H9 (cell line): ENCODE data around the gene HNRNPH1. TPM values are rescaled to one million over a fixed set of nuclear protein-coding genes. Genes with fewer than 3 reads are reported as not detected.

Experiments
- DNase-seq: peaks from one replicate; pipeline ENCODE4 v3.0.0-alpha.2; 2017
- H2AFZ ChIP-seq: one replicate; pipeline ENCODE4 v1.6.1; 2013; ENCODE audit warnings: mild to moderate bottlenecking, low read length, control low read depth, moderate library complexity
- H2AK5ac ChIP-seq: 2 replicates; pipeline ENCODE4 v1.6.1; 2013; ENCODE audit warnings: low read length, control low read depth, mixed read lengths; ENCODE audit not compliant: insufficient read length
- H2BK120ac ChIP-seq: one replicate; pipeline ENCODE4 v1.6.1; 2013; ENCODE audit warnings: low read depth, mild to moderate bottlenecking, low read length, control low read depth, inconsistent platforms; ENCODE audit not compliant: poor library complexity, severe bottlenecking
- H2BK12ac ChIP-seq: 2 replicates; pipeline ENCODE4 v1.6.1; 2013; ENCODE audit warnings: low read length, control low read depth, mixed read lengths, low read depth; ENCODE audit not compliant: insufficient read length
- H2BK15ac ChIP-seq: 2 replicates; pipeline ENCODE4 v1.6.1; 2013; ENCODE audit warnings: low read depth, low read length, control low read depth
- H2BK20ac ChIP-seq: one replicate; pipeline ENCODE4 v1.6.1; 2013; ENCODE audit warnings: low read depth, mild to moderate bottlenecking, low read length, control low read depth, inconsistent platforms; ENCODE audit not compliant: poor library complexity, severe bottlenecking
- H2BK5ac ChIP-seq: 2 replicates; pipeline ENCODE4 v1.6.1; 2013; ENCODE audit warnings: low read length, control low read depth, mixed read lengths; ENCODE audit not compliant: insufficient read length
- H3K14ac ChIP-seq: 2 replicates; pipeline ENCODE4 v1.6.1; 2013; ENCODE audit warnings: low read length, control low read depth; ENCODE audit not compliant: insufficient read depth
- H3K18ac ChIP-seq: 2 replicates; pipeline ENCODE4 v1.6.1; 2013; ENCODE audit warnings: low read depth, mild to moderate bottlenecking, mixed read lengths, low read length, control low read depth; ENCODE audit not compliant: insufficient read length
- H3K23ac ChIP-seq: 2 replicates; pipeline ENCODE4 v1.6.1; 2013; ENCODE audit warnings: low read length, control low read depth, mixed read lengths, low read depth; ENCODE audit not compliant: insufficient read length
- H3K23me2 ChIP-seq: 2 replicates; pipeline ENCODE4 v1.6.1; 2013; ENCODE audit warnings: low read depth, mild to moderate bottlenecking, mixed read lengths, low read length, control low read depth; ENCODE audit not compliant: insufficient read length, poor library complexity, severe bottlenecking
- H3K27ac ChIP-seq: 2 replicates; pipeline ENCODE4 v1.5.1; 2013; ENCODE audit warnings: low read length, control low read depth, mixed read lengths, low read depth; ENCODE audit not compliant: insufficient read length
- H3K27me3 ChIP-seq: 2 replicates; pipeline ENCODE4 v1.6.1; 2013; ENCODE audit warnings: low read length, control low read depth, inconsistent platforms; ENCODE audit not compliant: insufficient read depth
- H3K4ac ChIP-seq: 2 replicates; pipeline ENCODE4 v1.6.1; 2013; ENCODE audit warnings: low read depth, mild to moderate bottlenecking, control low read depth, inconsistent platforms, low read length, moderate library complexity
- H3K4me1 ChIP-seq: 2 replicates; pipeline ENCODE4 v1.6.1; 2013; ENCODE audit warnings: low read length, control low read depth, inconsistent platforms; ENCODE audit not compliant: insufficient read depth
- H3K4me2 ChIP-seq: 2 replicates; pipeline ENCODE4 v1.6.1; 2013; ENCODE audit warnings: low read length, control low read depth, mixed read lengths; ENCODE audit not compliant: insufficient read length, insufficient read depth
- H3K56ac ChIP-seq: 2 replicates; pipeline ENCODE4 v1.6.1; 2013; ENCODE audit warnings: low read depth, mild to moderate bottlenecking, mixed read lengths, low read length, control low read depth; ENCODE audit not compliant: insufficient read length
- H3K79me1 ChIP-seq: 2 replicates; pipeline ENCODE4 v1.6.1; 2013; ENCODE audit warnings: low read depth, mild to moderate bottlenecking, moderate library complexity, low read length, control low read depth, inconsistent platforms; ENCODE audit not compliant: insufficient read depth, poor library complexity, severe bottlenecking
- H3K79me2 ChIP-seq: 2 replicates; pipeline ENCODE4 v1.6.1; 2013; ENCODE audit warnings: low read length, control low read depth, inconsistent platforms; ENCODE audit not compliant: insufficient read depth
- H3K9ac ChIP-seq: 2 replicates; pipeline ENCODE4 v1.6.1; 2013; ENCODE audit warnings: low read length, control low read depth, mixed read lengths; ENCODE audit not compliant: insufficient read length; ENCODE audit errors: extremely low read depth
- H3K9me3 ChIP-seq: one replicate; pipeline ENCODE4 v1.6.1; 2013; ENCODE audit warnings: low read depth, low read length, inconsistent platforms; ENCODE audit not compliant: control insufficient read depth
- H3T11ph ChIP-seq: one replicate; pipeline ENCODE4 v1.6.1; 2013; ENCODE audit warnings: mild to moderate bottlenecking, low read length, control low read depth, inconsistent platforms
- H4K20me1 ChIP-seq: one replicate; pipeline ENCODE4 v1.6.1; 2013; ENCODE audit not compliant: control insufficient read depth, insufficient read length, insufficient read depth
- H4K5ac ChIP-seq: 2 replicates; pipeline ENCODE4 v1.6.1; 2013; ENCODE audit warnings: low read depth, mild to moderate bottlenecking, mixed read lengths, low read length, control low read depth; ENCODE audit not compliant: insufficient read length
- H4K8ac ChIP-seq: replicated peaks from 2 replicates; pipeline ENCODE4 v1.6.1; 2013; ENCODE audit warnings: low read length, control low read depth, mixed read lengths, low read depth; ENCODE audit not compliant: insufficient read length
- H4K91ac ChIP-seq: 2 replicates; pipeline ENCODE4 v1.6.1; 2013; ENCODE audit warnings: low read depth, mild to moderate bottlenecking, moderate library complexity, mixed read lengths, low read length, control low read depth; ENCODE audit not compliant: insufficient read length
- H3K27ac Mint-ChIP-seq, 3 experiments: 2 replicates in 2 of 3; 3 replicates in 1 of 3; pipeline ENCODE4 v1.8.0; 2020 to 2021; ENCODE audit warnings: mixed read lengths in 3 of 3, mild to moderate bottlenecking in 1 of 3, moderate library complexity in 1 of 3
- H3K27me3 Mint-ChIP-seq: 2 replicates; pipeline ENCODE4 v1.8.0; 2021; ENCODE audit warnings: low read depth, mild to moderate bottlenecking, moderate library complexity, mixed read lengths
- H3K36me3 Mint-ChIP-seq, 3 experiments: 2 replicates in 2 of 3; 3 replicates in 1 of 3; pipeline ENCODE4 v1.8.0; 2020 to 2021; ENCODE audit warnings: low read depth in 3 of 3, mixed read lengths in 3 of 3; ENCODE audit not compliant: insufficient read depth in 1 of 3
- H3K4me1 Mint-ChIP-seq, 2 experiments: 2 replicates each; pipeline ENCODE4 v1.8.0; 2020; ENCODE audit warnings: mixed read lengths in 2 of 2
- H3K4me3 Mint-ChIP-seq, 2 experiments: 2 replicates in 1 of 2; 3 replicates in 1 of 2; pipeline ENCODE4 v1.8.0; 2020 to 2021; ENCODE audit warnings: mild to moderate bottlenecking in 2 of 2, mixed read lengths in 2 of 2, moderate library complexity in 1 of 2
- H3K9me3 Mint-ChIP-seq, 2 experiments: 2 replicates in 1 of 2; 3 replicates in 1 of 2; pipeline ENCODE4 v1.8.0; 2020; ENCODE audit warnings: mild to moderate bottlenecking in 2 of 2, mixed read lengths in 2 of 2, moderate library complexity in 1 of 2
- WGBS: extraction: QIAGEN DNeasy Blood & Tissue Kit; methylation state at CpG from one replicate; pipeline ENCODE4 v1.1.7; 2013; ENCODE audit warnings: missing lambda C conversion rate, low lambda C conversion rate, mixed read lengths; ENCODE audit not compliant: insufficient read length; ENCODE audit errors: extremely low coverage; 5-methylcytosine and 5-hydroxymethylcytosine counted together
- total RNA-seq: library from RNA; stranded (reverse); gene quantifications from 2 replicates; pipeline ENCODE4 v1.2.1, GENCODE V29; 2021
- TF ChIP-seq, protein P1 (sequence below): fragments of 200-600 bp; sonication (generic); conservative IDR thresholded peaks from 3 replicates; pipeline ENCODE4 v1.8.0; 2021; ENCODE audit warnings: antibody characterized with exemption, mild to moderate bottlenecking

The HNRNPH1 gene
- total RNA-seq, 1 experiment from 2014 or later, result 1,066 TPM

GRCh38 chr5:179613460-179614071 is 9.9 kb downstream of the HNRNPH1 start:
- H3K27ac ChIP-seq, result no peak overlapping the region
- H2AFZ ChIP-seq, result no peak overlapping the region
- Mint-ChIP-seq H3K27ac (peak overlapping the region; percentile 14 to 97 (median 34); a peak in 3 of 7 replicates), H3K27me3 (no peaks in the 10 kb centered on the region; the same call in 1 of the 2 replicates), H3K4me1 (peaks cover 28 to 36% of the 10 kb centered on the region in 2 experiments), H3K4me3 (no peak overlapping the region; a peak in 1 of 5 replicates), H3K36me3 (peaks cover 64 to 96% (median 87%) of the 10 kb centered on the region in 3 experiments), H3K9me3 (no peaks in the 10 kb centered on the region; a peak in 1 of 5 replicates)
- no peak overlapping the region for H3K18ac ChIP-seq
- no peak overlapping the region for H3T11ph ChIP-seq
- WGBS, result no CpG with 5 or more reads among the region's 8 CpGs
- no peak overlapping the region for H2BK12ac ChIP-seq
- H3K23me2 ChIP-seq, result no peaks in the 10 kb centered on the region
- peaks cover 10% of the 10 kb centered on the region for H3K79me1 ChIP-seq
- no peak overlapping the region for H3K9ac ChIP-seq
- H3K4me2 ChIP-seq, result no peak overlapping the region
- no peak overlapping the region for H2BK120ac ChIP-seq
- DNase-seq, result no peak
- H2BK15ac ChIP-seq, result no peak overlapping the region
- H3K56ac ChIP-seq, result no peak overlapping the region
- TF ChIP-seq, protein P1, sequence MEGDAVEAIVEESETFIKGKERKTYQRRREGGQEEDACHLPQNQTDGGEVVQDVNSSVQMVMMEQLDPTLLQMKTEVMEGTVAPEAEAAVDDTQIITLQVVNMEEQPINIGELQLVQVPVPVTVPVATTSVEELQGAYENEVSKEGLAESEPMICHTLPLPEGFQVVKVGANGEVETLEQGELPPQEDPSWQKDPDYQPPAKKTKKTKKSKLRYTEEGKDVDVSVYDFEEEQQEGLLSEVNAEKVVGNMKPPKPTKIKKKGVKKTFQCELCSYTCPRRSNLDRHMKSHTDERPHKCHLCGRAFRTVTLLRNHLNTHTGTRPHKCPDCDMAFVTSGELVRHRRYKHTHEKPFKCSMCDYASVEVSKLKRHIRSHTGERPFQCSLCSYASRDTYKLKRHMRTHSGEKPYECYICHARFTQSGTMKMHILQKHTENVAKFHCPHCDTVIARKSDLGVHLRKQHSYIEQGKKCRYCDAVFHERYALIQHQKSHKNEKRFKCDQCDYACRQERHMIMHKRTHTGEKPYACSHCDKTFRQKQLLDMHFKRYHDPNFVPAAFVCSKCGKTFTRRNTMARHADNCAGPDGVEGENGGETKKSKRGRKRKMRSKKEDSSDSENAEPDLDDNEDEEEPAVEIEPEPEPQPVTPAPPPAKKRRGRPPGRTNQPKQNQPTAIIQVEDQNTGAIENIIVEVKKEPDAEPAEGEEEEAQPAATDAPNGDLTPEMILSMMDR, result no peak
- no peak overlapping the region for H4K8ac ChIP-seq
- H2BK20ac ChIP-seq, result no peak overlapping the region
- H3K4me1 ChIP-seq, result no peaks in the 10 kb centered on the region
- no peak overlapping the region for H3K14ac ChIP-seq
- H3K4ac ChIP-seq, result no peak overlapping the region
- no peaks in the 10 kb centered on the region for H3K27me3 ChIP-seq
- no peak overlapping the region for H2BK5ac ChIP-seq
- H3K79me2 ChIP-seq, result peaks cover 2% of the 10 kb centered on the region; the same call in 1 of the 2 replicates
- no peaks in the 10 kb centered on the region for H4K20me1 ChIP-seq
- H4K91ac ChIP-seq, result no peak overlapping the region
- no peak overlapping the region for H2AK5ac ChIP-seq
- H3K9me3 ChIP-seq, result no peaks in the 10 kb centered on the region
- no peak overlapping the region for H4K5ac ChIP-seq
- H3K23ac ChIP-seq, result no peak overlapping the region
